BJ (cell line): ENCODE results near the gene SEZ6. TPM values are rescaled to one million over a fixed set of nuclear protein-coding genes. Genes with fewer than 3 reads are reported as not detected.

ENCODE experiments used
- CTCF ChIA-PET: fragments of 350-600 bp; formaldehyde crosslinking; extraction: SDS; loops from one replicate; lab custom pipeline; 2021; ENCODE audit warnings: antibody characterized with exemption, inconsistent platforms; lab: Yijun Ruan, JAX
- POLR2A ChIA-PET: fragments of 300-600 bp; sonication (Branson Sonifier 250); formaldehyde crosslinking; extraction: SDS; loops from one replicate; lab custom pipeline; 2021; ENCODE audit warnings: antibody characterized with exemption; lab: Charles Lee
- DNase-seq: peaks from one replicate; pipeline ENCODE4 v3.0.0-alpha.2; 2011; ENCODE audit warnings: low read depth
- H3K27me3 ChIP-seq: 2 replicates; pipeline ENCODE4 v1.6.0; 2011; ENCODE audit warnings: low read length; ENCODE audit not compliant: control insufficient read depth, insufficient read depth
- H3K36me3 ChIP-seq: 2 replicates; pipeline ENCODE4 v1.5.1; 2011; ENCODE audit warnings: low read length; ENCODE audit not compliant: control insufficient read depth, insufficient read depth
- H3K4me3 ChIP-seq: 2 replicates; pipeline ENCODE4 v1.5.1; 2011; ENCODE audit warnings: low read depth, mild to moderate bottlenecking, control low read depth, low read length
- polyA plus RNA-seq: library from polyadenylated mRNA; depleted of rRNA; stranded (reverse); fragments of >200 nt; gene quantifications from 2 replicates; pipeline ENCODE4 v1.2.3, GENCODE V29; 2011
- TF ChIP-seq, protein P1 (sequence below): IDR thresholded peaks from 2 replicates; pipeline ENCODE4 v1.5.1; 2011; ENCODE audit warnings: low read depth, mild to moderate bottlenecking, control low read depth, inconsistent platforms, low read length, moderate library complexity; ENCODE audit not compliant: insufficient read depth

Gene SEZ6
- polyA plus RNA-seq, 1 experiment: not detected

DNA sequence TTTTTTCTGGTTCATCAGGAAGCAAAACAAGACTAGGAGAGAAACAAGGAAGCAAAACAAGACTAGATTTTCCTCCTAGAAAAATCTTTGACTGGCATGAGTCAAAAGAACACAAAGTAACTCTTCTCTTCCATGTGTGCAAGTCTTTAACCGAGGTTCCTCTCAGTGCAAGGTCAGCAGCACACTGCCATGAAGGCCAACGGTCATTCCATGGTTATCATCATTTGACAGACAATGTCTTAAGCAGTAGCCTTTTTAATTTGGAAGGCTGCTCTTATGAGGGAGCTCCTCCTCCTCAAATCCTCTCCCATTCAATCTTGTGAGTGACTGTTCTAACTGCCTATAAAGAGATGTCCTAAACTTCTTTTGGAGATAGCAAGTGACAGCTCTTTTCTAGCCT lies 87.5 kb downstream of the SEZ6 start:
- POLR2A ChIA-PET: no interaction called here
- no peak overlapping the region for H3K4me3 ChIP-seq
- DNase-seq: no peak
- TF ChIP-seq, protein P1, sequence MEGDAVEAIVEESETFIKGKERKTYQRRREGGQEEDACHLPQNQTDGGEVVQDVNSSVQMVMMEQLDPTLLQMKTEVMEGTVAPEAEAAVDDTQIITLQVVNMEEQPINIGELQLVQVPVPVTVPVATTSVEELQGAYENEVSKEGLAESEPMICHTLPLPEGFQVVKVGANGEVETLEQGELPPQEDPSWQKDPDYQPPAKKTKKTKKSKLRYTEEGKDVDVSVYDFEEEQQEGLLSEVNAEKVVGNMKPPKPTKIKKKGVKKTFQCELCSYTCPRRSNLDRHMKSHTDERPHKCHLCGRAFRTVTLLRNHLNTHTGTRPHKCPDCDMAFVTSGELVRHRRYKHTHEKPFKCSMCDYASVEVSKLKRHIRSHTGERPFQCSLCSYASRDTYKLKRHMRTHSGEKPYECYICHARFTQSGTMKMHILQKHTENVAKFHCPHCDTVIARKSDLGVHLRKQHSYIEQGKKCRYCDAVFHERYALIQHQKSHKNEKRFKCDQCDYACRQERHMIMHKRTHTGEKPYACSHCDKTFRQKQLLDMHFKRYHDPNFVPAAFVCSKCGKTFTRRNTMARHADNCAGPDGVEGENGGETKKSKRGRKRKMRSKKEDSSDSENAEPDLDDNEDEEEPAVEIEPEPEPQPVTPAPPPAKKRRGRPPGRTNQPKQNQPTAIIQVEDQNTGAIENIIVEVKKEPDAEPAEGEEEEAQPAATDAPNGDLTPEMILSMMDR: no peak
- H3K36me3 ChIP-seq: peaks cover 32% of the 10 kb centered on the region
- CTCF ChIA-PET: interaction anchor here (1.1 to 4.7 kb wide), 6 partner anchors 9 to 191 kb away, joined by 3 to 43 read pairs (median 18); partner anchors contain the start of gene TLCD1
- no peaks in the 10 kb centered on the region for H3K27me3 ChIP-seq

DNA sequence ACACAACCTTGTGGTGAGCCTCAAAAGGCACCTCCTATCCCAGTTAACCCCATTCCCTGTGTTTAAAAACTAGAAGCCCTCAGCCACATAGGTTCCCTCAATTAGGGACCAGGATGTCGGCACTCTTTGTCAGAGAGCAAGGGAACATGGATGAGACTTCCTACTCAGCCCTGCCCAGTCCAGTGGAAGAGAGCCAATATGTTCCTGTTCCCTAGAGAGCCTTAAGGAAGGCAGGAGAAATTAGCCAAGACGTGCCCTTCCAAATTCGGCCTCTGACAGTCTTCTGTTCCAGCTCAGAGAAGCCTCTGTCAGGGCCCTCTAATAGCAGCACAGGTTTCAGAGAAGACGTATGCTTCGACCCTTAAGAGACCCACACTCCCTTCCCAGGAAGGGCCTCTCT lies 88.4 kb downstream of the SEZ6 start:
- Histone ChIP-seq H3K4me3 (no peak overlapping the region), H3K36me3 (peaks cover 39% of the 10 kb centered on the region), H3K27me3 (no peaks in the 10 kb centered on the region)
- ChIA-PET CTCF (interaction anchor here (1.1 to 4.7 kb wide), 6 partner anchors 10 to 190 kb away, joined by 3 to 43 read pairs (median 18); partner anchors contain the start of gene TLCD1), POLR2A (no interaction called here)
- TF ChIP-seq, protein P1: no peak
- no peak for DNase-seq

DNA sequence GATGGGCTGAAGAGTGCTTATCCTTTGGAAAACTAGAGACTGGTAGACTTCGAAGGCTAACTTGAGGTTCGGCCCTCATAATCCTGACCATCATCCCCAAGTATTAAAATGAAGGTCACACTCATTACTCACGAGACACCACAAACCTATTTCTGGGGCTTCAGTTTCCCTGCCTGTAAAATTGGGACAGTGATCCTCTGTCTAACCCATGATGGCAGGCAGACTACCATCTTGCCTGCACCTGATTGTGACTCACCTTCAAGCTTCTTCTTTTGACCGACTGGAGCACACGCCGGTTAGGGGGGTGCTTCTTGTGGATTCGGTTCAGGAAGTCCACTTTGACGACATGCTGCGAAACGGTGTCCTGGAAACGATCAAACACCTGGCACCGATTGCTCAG lies 88.8 kb downstream of the SEZ6 start:
- no peak overlapping the region for H3K4me3 ChIP-seq
- CTCF ChIA-PET: interaction anchor here (0.7 to 4.7 kb wide), 11 partner anchors 8 to 190 kb away, joined by 3 to 43 read pairs (median 5); partner anchors contain the start of genes DHRS13 and TLCD1
- DNase-seq: no peak
- POLR2A ChIA-PET: no interaction called here
- TF ChIP-seq, protein P1: no peak
- H3K36me3 ChIP-seq: peaks cover 42% of the 10 kb centered on the region
- no peaks in the 10 kb centered on the region for H3K27me3 ChIP-seq

DNA sequence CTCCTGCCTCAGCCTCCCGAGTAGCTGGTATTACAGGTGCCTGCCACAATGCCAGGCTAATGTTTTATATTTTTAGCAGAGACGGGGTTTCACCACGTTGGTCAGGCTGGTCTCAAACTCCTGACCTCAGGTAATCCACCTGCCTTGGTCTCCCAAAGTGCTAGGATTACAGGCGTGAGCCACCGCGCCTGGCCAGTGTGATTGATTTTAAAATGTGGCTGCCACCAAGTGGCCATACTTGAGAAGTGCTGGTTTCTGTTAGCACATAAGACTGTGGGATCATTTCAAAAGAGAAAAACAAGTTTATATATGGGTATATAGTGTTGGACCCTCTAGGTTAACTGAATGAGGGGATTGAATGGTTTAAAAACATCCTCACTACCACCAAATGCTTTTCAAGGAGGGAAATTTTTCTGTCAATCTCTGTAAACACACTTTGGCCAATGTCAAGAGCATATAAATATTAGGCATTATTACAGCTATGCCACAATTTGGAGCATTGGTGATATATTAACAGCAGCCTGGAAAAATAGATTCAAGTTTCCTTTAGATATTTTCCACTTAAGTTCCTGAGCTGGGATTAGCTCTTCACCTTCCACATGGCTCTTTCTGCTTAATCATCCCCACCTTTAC lies 89.4 kb downstream of the SEZ6 start:
- CTCF ChIA-PET: interaction anchor here (0.7 to 4.7 kb wide), 15 partner anchors 9 to 189 kb away, joined by 3 to 43 read pairs (median 5); partner anchors contain the start of genes DHRS13, FLOT2 and TLCD1
- TF ChIP-seq, protein P1: peak; percentile 64
- no peak for DNase-seq
- H3K27me3 ChIP-seq: no peaks in the 10 kb centered on the region
- no peak overlapping the region for H3K4me3 ChIP-seq
- peaks cover 45% of the 10 kb centered on the region for H3K36me3 ChIP-seq
- POLR2A ChIA-PET: no interaction called here

DNA sequence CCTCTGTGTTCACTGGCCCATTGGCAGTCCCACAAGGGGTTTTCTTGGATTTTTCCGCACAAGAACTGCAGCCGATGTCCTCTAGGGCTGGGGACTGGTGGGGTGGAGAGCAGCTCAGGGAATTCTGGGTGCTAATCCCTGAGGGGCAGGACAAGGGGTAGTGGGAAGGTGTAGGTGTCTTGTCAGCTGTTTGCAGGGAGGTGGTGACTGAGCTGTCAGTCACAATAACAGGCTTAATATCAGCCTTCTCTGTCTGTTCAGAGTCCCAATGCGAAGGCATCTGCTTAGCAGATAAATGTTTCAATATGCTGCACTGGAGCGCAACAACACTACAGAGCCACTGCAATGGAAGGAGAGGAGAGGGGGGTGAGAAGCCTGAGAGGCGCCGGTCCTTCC lies 92.9 kb downstream of the SEZ6 start:
- no peak for DNase-seq
- no peaks in the 10 kb centered on the region for H3K27me3 ChIP-seq
- ChIA-PET CTCF (interaction anchor here (0.5 to 7.4 kb wide), 11 partner anchors 13 to 392 kb away, joined by 3 to 48 read pairs (median 4); partner anchors contain the start of genes FLOT2, NEK8 and TLCD1), POLR2A (no interaction called here)
- TF ChIP-seq, protein P1: no peak
- H3K36me3 ChIP-seq: peaks cover 46% of the 10 kb centered on the region
- no peak overlapping the region for H3K4me3 ChIP-seq
